Measurements from ENCODE around the gene TRIM2. TPM values are rescaled to one million over a fixed set of nuclear protein-coding genes. Genes with fewer than 3 reads are reported as not detected.

Gene TRIM2
- polyA plus RNA-seq, 1 experiment = 31.3 TPM

DNA sequence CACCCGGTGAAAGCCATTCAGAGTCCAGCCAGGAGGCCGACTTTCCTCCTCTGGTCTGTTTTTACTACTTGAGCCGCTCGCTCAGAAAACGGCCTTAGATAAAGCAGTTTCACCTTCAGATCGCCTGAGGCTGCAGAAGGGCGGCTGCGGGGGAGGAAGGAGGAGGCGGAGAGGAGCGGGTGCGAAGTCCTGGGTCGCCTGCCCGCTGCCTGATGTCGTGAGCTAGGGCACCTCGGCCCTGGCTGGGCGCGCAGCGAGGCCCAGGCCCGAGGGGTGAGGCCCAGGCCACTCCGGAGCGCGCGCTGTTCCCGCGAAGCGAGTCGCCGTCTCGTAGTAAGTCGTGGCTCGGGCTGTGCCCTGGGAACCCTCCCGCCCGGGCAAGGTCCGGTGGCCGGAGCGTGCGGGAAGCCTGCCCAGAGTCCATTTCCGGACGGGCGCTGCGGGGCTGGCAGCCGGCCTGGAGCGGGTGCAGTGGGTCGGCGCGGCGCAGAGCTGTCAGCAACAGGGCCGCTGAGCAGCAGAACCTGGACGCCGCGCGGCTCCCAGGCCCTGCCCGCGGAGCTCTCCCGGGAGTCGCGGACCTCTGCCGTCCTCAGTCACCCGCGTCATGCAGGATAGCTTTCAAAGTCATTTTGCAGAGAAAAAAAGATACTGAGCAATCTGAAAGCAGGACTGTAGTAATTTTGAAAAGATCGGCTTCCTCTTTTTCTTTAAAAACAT is 18.6 kb downstream of the TRIM2 start:
- Histone ChIP-seq H3K27me3 (ENCODE audit: control insufficient read depth, insufficient read depth, low read length) (no peaks in the 10 kb centered on the region), H3K9me3 (ENCODE audit: control insufficient read depth, insufficient read depth, low read length) (no peaks in the 10 kb centered on the region), H3K27ac (ENCODE audit: low read depth, low read length) (peak overlapping the region; percentile 93), H3K4me3 (ENCODE audit: low read depth, low read length) (peak overlapping the region; percentile 76)
- TF ChIP-seq, protein P1, sequence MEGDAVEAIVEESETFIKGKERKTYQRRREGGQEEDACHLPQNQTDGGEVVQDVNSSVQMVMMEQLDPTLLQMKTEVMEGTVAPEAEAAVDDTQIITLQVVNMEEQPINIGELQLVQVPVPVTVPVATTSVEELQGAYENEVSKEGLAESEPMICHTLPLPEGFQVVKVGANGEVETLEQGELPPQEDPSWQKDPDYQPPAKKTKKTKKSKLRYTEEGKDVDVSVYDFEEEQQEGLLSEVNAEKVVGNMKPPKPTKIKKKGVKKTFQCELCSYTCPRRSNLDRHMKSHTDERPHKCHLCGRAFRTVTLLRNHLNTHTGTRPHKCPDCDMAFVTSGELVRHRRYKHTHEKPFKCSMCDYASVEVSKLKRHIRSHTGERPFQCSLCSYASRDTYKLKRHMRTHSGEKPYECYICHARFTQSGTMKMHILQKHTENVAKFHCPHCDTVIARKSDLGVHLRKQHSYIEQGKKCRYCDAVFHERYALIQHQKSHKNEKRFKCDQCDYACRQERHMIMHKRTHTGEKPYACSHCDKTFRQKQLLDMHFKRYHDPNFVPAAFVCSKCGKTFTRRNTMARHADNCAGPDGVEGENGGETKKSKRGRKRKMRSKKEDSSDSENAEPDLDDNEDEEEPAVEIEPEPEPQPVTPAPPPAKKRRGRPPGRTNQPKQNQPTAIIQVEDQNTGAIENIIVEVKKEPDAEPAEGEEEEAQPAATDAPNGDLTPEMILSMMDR (IDR thresholded peaks at IDR 0.05; ENCODE audit: low read depth, low read length) = no peak
- no peak for DNase-seq (ENCODE audit: low read depth, low spot score)
- ChIA-PET POLR2A (interaction anchor here (0.7 to 1.3 kb wide), 6 partner anchors 11 to 75 kb away, joined by 3 to 4 read pairs (median 3); partner anchors contain the start of gene TRIM2), CTCF (interaction anchor here (0.9 to 1.1 kb wide), 4 partner anchors 14 to 420 kb away, joined by 3 read pairs; no protein-coding TSS in a partner anchor)

DNA sequence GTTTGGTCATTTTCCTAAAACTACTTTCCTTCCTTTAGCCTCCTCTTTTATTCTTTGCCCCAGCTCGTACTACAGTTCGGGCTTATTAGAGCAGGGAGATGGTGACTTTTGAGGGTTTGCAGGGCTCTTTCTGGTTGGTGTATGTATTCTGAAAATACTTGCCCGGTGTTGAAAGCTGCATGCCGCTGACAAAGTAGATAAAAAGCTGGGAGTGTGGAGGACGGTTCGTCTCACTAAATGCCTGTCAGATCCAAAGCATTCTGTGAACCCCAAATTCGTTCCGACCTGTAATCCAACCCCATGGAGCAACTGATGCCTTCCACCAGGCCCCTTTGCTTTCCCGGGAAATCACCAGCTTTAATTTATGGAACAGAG is 19.2 kb downstream of the TRIM2 start:
- ChIA-PET CTCF (interaction anchor here (0.9 to 1.1 kb wide), 3 partner anchors 14 to 92 kb away, joined by 3 read pairs; no protein-coding TSS in a partner anchor), POLR2A (interaction anchor here (0.6 to 1.3 kb wide), 5 partner anchors 12 to 343 kb away, joined by 3 to 4 read pairs (median 3); partner anchors contain the start of gene TRIM2)

DNA sequence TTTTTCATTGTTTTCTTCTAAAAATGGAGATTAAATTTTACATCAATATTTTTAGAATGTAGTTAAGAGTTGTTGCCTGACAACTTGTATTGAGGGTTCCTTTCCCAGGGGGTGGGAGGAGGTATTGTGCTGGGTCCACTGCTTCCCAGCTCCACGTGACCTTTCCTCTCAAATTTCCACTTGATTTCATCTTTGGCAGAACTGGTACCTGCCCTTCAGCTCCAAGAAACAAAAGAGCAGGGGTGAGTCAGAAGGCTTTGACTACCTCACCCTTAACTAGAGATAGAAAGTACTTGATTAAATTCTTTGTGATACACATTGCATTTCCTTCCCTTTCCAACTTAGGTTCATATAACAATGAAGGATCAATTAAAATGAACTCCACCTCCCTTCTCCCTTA is 19.7 kb downstream of the TRIM2 start:
- peak overlapping the region; percentile 76 for H3K4me3 ChIP-seq (ENCODE audit: low read depth, low read length)
- no peaks in the 10 kb centered on the region for H3K9me3 ChIP-seq (ENCODE audit: control insufficient read depth, insufficient read depth, low read length)
- DNase-seq (ENCODE audit: low read depth, low spot score) = no peak
- ChIA-PET CTCF (interaction anchor here (0.9 kb wide), 2 partner anchors 13 to 52 kb away, joined by 3 read pairs; no protein-coding TSS in a partner anchor), POLR2A (interaction anchor here (0.6 kb wide), 1 partner anchor 343 kb away, joined by 3 read pairs; no protein-coding TSS in a partner anchor)
- no peaks in the 10 kb centered on the region for H3K27me3 ChIP-seq (ENCODE audit: control insufficient read depth, insufficient read depth, low read length)
- TF ChIP-seq, protein P1 (IDR thresholded peaks at IDR 0.05; ENCODE audit: low read depth, low read length) = no peak
- no peak overlapping the region for H3K27ac ChIP-seq (ENCODE audit: low read depth, low read length)

More for the DNA sequence above, 19.2 kb downstream of the TRIM2 start:
- peak overlapping the region; percentile 93 for H3K27ac ChIP-seq (ENCODE audit: low read depth, low read length)
- H3K27me3 ChIP-seq (ENCODE audit: control insufficient read depth, insufficient read depth, low read length) = no peaks in the 10 kb centered on the region
- no peak for DNase-seq (ENCODE audit: low read depth, low spot score)
- H3K9me3 ChIP-seq (ENCODE audit: control insufficient read depth, insufficient read depth, low read length) = no peaks in the 10 kb centered on the region
- peak overlapping the region; percentile 76 for H3K4me3 ChIP-seq (ENCODE audit: low read depth, low read length)
- TF ChIP-seq, protein P1 (IDR thresholded peaks at IDR 0.05; ENCODE audit: low read depth, low read length) = no peak

DNA sequence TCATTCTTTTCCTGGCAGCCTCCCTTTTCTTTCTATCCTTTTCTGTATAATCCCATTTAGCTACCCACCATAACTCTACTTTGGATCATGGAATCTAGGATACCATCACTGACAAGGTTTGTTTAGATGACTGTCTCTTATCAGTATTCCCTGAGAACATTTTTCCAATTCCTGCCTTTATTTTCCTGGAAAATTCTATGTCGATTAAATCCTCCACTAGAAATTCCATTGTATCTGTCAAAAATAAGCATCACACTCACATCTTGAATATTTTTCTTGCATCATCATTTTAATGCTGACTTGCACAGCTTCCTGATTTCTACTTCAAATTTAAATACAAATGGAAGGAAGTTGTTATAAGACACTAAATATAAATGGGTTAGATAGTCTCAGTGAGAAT is 20.2 kb downstream of the TRIM2 start:
- CTCF ChIA-PET = no interaction called here

More for the DNA sequence above, 20.2 kb downstream of the TRIM2 start:
- POLR2A ChIA-PET = no interaction called here
- TF ChIP-seq, protein P1 (IDR thresholded peaks at IDR 0.05; ENCODE audit: low read depth, low read length) = no peak
- DNase-seq (ENCODE audit: low read depth, low spot score) = no peak
- Histone ChIP-seq H3K27ac (ENCODE audit: low read depth, low read length) (no peak overlapping the region), H3K4me3 (ENCODE audit: low read depth, low read length) (peak overlapping the region; percentile 76), H3K9me3 (ENCODE audit: control insufficient read depth, insufficient read depth, low read length) (no peaks in the 10 kb centered on the region), H3K27me3 (ENCODE audit: control insufficient read depth, insufficient read depth, low read length) (no peaks in the 10 kb centered on the region)

Measured in AG04450 (cell line).